T-helper 1 cell treated with Interleukin-12 subunit alpha and Interleukin-12 subunit beta and Interleukin-4 antibody, amounts not matched to agents 30 ng/mL and 1 ng/mL, for 36 hours (primary cell): ENCODE data around the gene MAG. TPM values are rescaled to one million over a fixed set of nuclear protein-coding genes. Genes with fewer than 3 reads are reported as not detected.

Experiments used
- intact Hi-C: fragments of 100-400 bp; cut with micrococcal nuclease; formaldehyde crosslinking; loops from one replicate; pipeline ENCODE4 v1.15.1; 2024
- total RNA-seq: library from RNA; stranded (reverse); gene quantifications from 2 replicates; pipeline ENCODE4 v1.2.3, GENCODE V29; 2022

MAG gene
- total RNA-seq, 1 donor from 2014 or later, result 0.32 TPM

GRCh38 chr19:35297515-35297848 is 5.5 kb downstream of the MAG start:
- intact Hi-C loops, result no loop called here

GRCh38 chr19:35297922-35298321 is 6.0 kb downstream of the MAG start:
- intact Hi-C loops, result no loop called here

- intact Hi-C loops, result no loop called here
These were observed 6.6 kb downstream of the MAG start for GRCh38 chr19:35298561-35298972.

GRCh38 chr19:35299523-35300338 is 7.8 kb downstream of the MAG start:
- intact Hi-C loops, result no loop called here

GRCh38 chr19:35300339-35300649 is 8.3 kb downstream of the MAG start:
- intact Hi-C loops, result no loop called here

- intact Hi-C loops, result no loop called here
These were observed 10.0 kb downstream of the MAG start for GRCh38 chr19:35301961-35302360.

- intact Hi-C loops, result no loop called here
These were observed 10.5 kb downstream of the MAG start for GRCh38 chr19:35302446-35302845.

GRCh38 chr19:35303357-35303915 is 11.5 kb downstream of the MAG start:
- intact Hi-C loops, result no loop called here

- intact Hi-C loops, result no loop called here
These were observed 12.1 kb downstream of the MAG start for GRCh38 chr19:35304036-35304435.

- intact Hi-C loops, result no loop called here
These were observed 13.2 kb downstream of the MAG start for GRCh38 chr19:35305181-35305580.

- intact Hi-C loops, result no loop called here
These were observed 14.7 kb downstream of the MAG start for GRCh38 chr19:35306473-35307246.

- intact Hi-C loops, result no loop called here
These were observed 16.0 kb downstream of the MAG start for GRCh38 chr19:35307931-35308330.

- intact Hi-C loops, result no loop called here
These were observed 16.9 kb downstream of the MAG start for GRCh38 chr19:35308910-35309309.

- intact Hi-C loops, result no loop called here
These were observed 17.7 kb downstream of the MAG start for GRCh38 chr19:35309481-35310279.

- intact Hi-C loops, result no loop called here
These were observed 18.4 kb downstream of the MAG start for GRCh38 chr19:35310331-35310730.

GRCh38 chr19:35310811-35311465 is 19.0 kb downstream of the MAG start:
- intact Hi-C loops, result no loop called here

- intact Hi-C loops, result no loop called here
These were observed 20.1 kb downstream of the MAG start for GRCh38 chr19:35311901-35312665.

- intact Hi-C loops, result no loop called here
These were observed 21.6 kb downstream of the MAG start for GRCh38 chr19:35313587-35313986.

GRCh38 chr19:35314031-35314430 is 22.1 kb downstream of the MAG start:
- intact Hi-C loops, result no loop called here

- intact Hi-C loops, result no loop called here
These were observed 23.0 kb downstream of the MAG start for GRCh38 chr19:35314858-35315470.
